HCT116 (cell line): ENCODE data around the gene WASL. TPM values are rescaled to one million over a fixed set of nuclear protein-coding genes. Genes with fewer than 3 reads are reported as not detected.

Experiments used
- ATAC-seq: fragments of 200-7000 bp; cut with Tn5 transposase; 2 replicates; pipeline ENCODE4 v1.9.1; 2020; ENCODE audit warnings: mild to moderate bottlenecking, moderate library complexity
- BruUV-seq: library from RNA; stranded (reverse); fragments of 400-500 nt; replicated peaks from 2 replicates; lab custom pipeline; 2021; lab: Mats Ljungman, UMichigan
- CTCF ChIA-PET: fragments of 300-600 bp; sonication (Branson Sonifier 250); formaldehyde crosslinking; loops from one replicate; lab custom pipeline; 2021; ENCODE audit warnings: antibody characterized with exemption; lab: Charles Lee
- POLR2A ChIA-PET: fragments of 300-600, 350-600 bp; sonication (Branson Sonifier 250); formaldehyde crosslinking; loops from one replicate; lab custom pipeline; 2021; ENCODE audit warnings: antibody characterized with exemption; lab: Charles Lee
- RAD21 ChIA-PET, 2 experiments: fragments of 300-600 bp; sonication (Branson Sonifier 250); formaldehyde crosslinking; loops; one replicate each; lab custom pipeline; 2023; ENCODE audit warnings: low total read pairs in 2 of 2; ENCODE audit not compliant: uncharacterized antibody in 2 of 2, unreplicated experiment in 2 of 2, low non-redundant PET in 1 of 2; lab: Charles Lee
- DNase-seq: peaks from one replicate; pipeline ENCODE4 v3.0.0-alpha.2; 2010; ENCODE audit warnings: low read depth, low spot score
- H2AFZ ChIP-seq: fragments of 200-600 bp; shearing (Covaris generic), sonication (generic); 2 replicates; pipeline ENCODE4 v1.6.1; 2017; ENCODE audit warnings: low read depth, mixed run types, mixed read lengths, antibody characterized with exemption, low read length; ENCODE audit not compliant: poor library complexity, severe bottlenecking
- H3K27ac ChIP-seq: 2 replicates; pipeline ENCODE4 v1.5.1; 2012; ENCODE audit warnings: low read depth, low read length
- H3K27me3 ChIP-seq: fragments of 200-600 bp; sonication (generic); 2 replicates; pipeline ENCODE4 v1.6.1; 2016; ENCODE audit warnings: mixed run types, low read length, mixed read lengths; ENCODE audit not compliant: insufficient read depth
- H3K36me3 ChIP-seq, 2 experiments: fragments of 200-500 bp in 1 of 2; fragments of 200-600 bp in 1 of 2; sonication (Bioruptor generic) in 1 of 2; sonication (generic) in 1 of 2; 2 replicates each; pipeline versions ENCODE4 v1.5.1 to v1.6.1; 2014 to 2016; ENCODE audit warnings: low read length in 2 of 2, inconsistent platforms in 1 of 2, mixed read lengths in 1 of 2, mixed run types in 1 of 2; ENCODE audit not compliant: insufficient read depth in 2 of 2, control insufficient read depth in 1 of 2
- H3K4me1 ChIP-seq, 2 experiments: fragments of 200-600 bp in 1 of 2; sonication (generic) in 1 of 2; 2 replicates each; pipeline versions ENCODE4 v1.5.1 to v1.6.1; 2012 to 2017; ENCODE audit warnings: low read length in 2 of 2, inconsistent platforms in 1 of 2, mild to moderate bottlenecking in 1 of 2, mixed read lengths in 1 of 2, mixed run types in 1 of 2, moderate library complexity in 1 of 2; ENCODE audit not compliant: insufficient read depth in 2 of 2, control insufficient read depth in 1 of 2
- H3K4me2 ChIP-seq: fragments of 200-600 bp; sonication (generic); 2 replicates; pipeline ENCODE4 v1.6.1; 2017; ENCODE audit warnings: mixed run types, low read length, mixed read lengths
- H3K4me3 ChIP-seq, 2 experiments: fragments of 200-600 bp in 1 of 2; sonication (generic) in 1 of 2; replicated peaks in 1 of 2; 2 replicates each; pipeline ENCODE4 v1.5.1; 2011 to 2016; ENCODE audit warnings: low read length in 2 of 2, control low read depth in 1 of 2, low read depth in 1 of 2, mild to moderate bottlenecking in 1 of 2, mixed read lengths in 1 of 2, mixed run types in 1 of 2
- H3K79me2 ChIP-seq: fragments of 200-600 bp; sonication (generic); 2 replicates; pipeline ENCODE4 v1.6.1; 2017; ENCODE audit warnings: mild to moderate bottlenecking, mixed run types, low read length, moderate library complexity, mixed read lengths; ENCODE audit not compliant: insufficient read depth
- H3K9ac ChIP-seq: fragments of 200-600 bp; sonication (generic); 2 replicates; pipeline ENCODE4 v1.6.1; 2016; ENCODE audit warnings: low read length, mixed read lengths
- H3K9me2 ChIP-seq: fragments of 200-600 bp; sonication (generic), shearing (Covaris generic); 2 replicates; pipeline ENCODE4 v1.6.1; 2017; ENCODE audit warnings: mixed run types, mild to moderate bottlenecking, moderate library complexity; ENCODE audit not compliant: insufficient read depth
- H3K9me3 ChIP-seq, 2 experiments: fragments of 200-500 bp in 1 of 2; fragments of 200-600 bp in 1 of 2; sonication (Bioruptor generic) in 1 of 2; sonication (generic) in 1 of 2; 2 replicates each; pipeline ENCODE4 v1.6.1; 2014 to 2017; ENCODE audit warnings: low read length in 2 of 2, mixed read lengths in 2 of 2, inconsistent platforms in 1 of 2, low read depth in 1 of 2, mild to moderate bottlenecking in 1 of 2, mixed run types in 1 of 2, moderate library complexity in 1 of 2; ENCODE audit not compliant: control insufficient read depth in 1 of 2, insufficient read depth in 1 of 2
- H4K20me1 ChIP-seq: fragments of 200-600 bp; sonication (generic), shearing (Covaris generic); 2 replicates; pipeline ENCODE4 v1.6.1; 2017; ENCODE audit warnings: mixed run types, mild to moderate bottlenecking, moderate library complexity; ENCODE audit not compliant: insufficient read depth
- CBX3 ChIP-seq: IDR thresholded peaks from 2 replicates; pipeline ENCODE4 v1.6.1; 2012; ENCODE audit warnings: low read depth
- CEBPB ChIP-seq: IDR thresholded peaks from 2 replicates; pipeline ENCODE4 v1.6.1; 2012; ENCODE audit warnings: low read depth
- EGR1 ChIP-seq: IDR thresholded peaks from 2 replicates; pipeline ENCODE4 v1.6.1; 2012; ENCODE audit warnings: low read depth
- ELF1 ChIP-seq: IDR thresholded peaks from 2 replicates; pipeline ENCODE4 v1.6.1; 2012; ENCODE audit warnings: low read depth, borderline replicate concordance
- EZH2 ChIP-seq: fragments of 200-600 bp; sonication (generic); IDR thresholded peaks from 2 replicates; pipeline ENCODE4 v1.6.1; 2017; ENCODE audit warnings: antibody characterized with exemption, mixed run types
- EZH2phosphoT487 ChIP-seq: fragments of 200-600 bp; IDR thresholded peaks from 2 replicates; pipeline ENCODE4 v1.6.1; 2018; ENCODE audit warnings: antibody characterized with exemption, borderline replicate concordance
- FOSL1 ChIP-seq: IDR thresholded peaks from 2 replicates; pipeline ENCODE4 v1.6.1; 2012; ENCODE audit warnings: low read depth
- JUND ChIP-seq: IDR thresholded peaks from 2 replicates; pipeline ENCODE4 v1.6.1; 2012
- POLR2A ChIP-seq: IDR thresholded peaks from 2 replicates; pipeline ENCODE4 v1.7.0; 2011; ENCODE audit warnings: borderline replicate concordance; ENCODE audit not compliant: insufficient read depth, insufficient read length; ENCODE audit errors: extremely low read depth
- POLR2AphosphoS5 ChIP-seq: IDR thresholded peaks from 2 replicates; pipeline ENCODE4 v1.6.1; 2011; ENCODE audit warnings: mild to moderate bottlenecking, low read depth, low read length, moderate library complexity
- RAD21 ChIP-seq: IDR thresholded peaks from 2 replicates; pipeline ENCODE4 v1.6.1; 2012; ENCODE audit warnings: low read depth, mild to moderate bottlenecking
- SIN3A ChIP-seq: IDR thresholded peaks from 2 replicates; pipeline ENCODE4 v1.6.1; 2012; ENCODE audit warnings: low read depth
- SP1 ChIP-seq: IDR thresholded peaks from 2 replicates; pipeline ENCODE4 v1.6.1; 2012; ENCODE audit warnings: low read depth
- SRF ChIP-seq: IDR thresholded peaks from 2 replicates; pipeline ENCODE4 v1.6.1; 2012; ENCODE audit warnings: low read depth
- TCF7L2 ChIP-seq: IDR thresholded peaks from 2 replicates; pipeline ENCODE4 v1.7.0; 2011; ENCODE audit warnings: borderline replicate concordance, inconsistent platforms; ENCODE audit not compliant: insufficient read depth, insufficient read length; ENCODE audit errors: extremely low read depth
- YY1 ChIP-seq: IDR thresholded peaks from 2 replicates; pipeline ENCODE4 v1.6.1; 2011; ENCODE audit warnings: low read length, low read depth, moderate library complexity, mild to moderate bottlenecking; ENCODE audit not compliant: insufficient replicate concordance; ENCODE audit errors: extremely low read depth
- ZNF274 ChIP-seq: fragments of 200-500 bp; sonication (Bioruptor generic); IDR thresholded peaks from 2 replicates; pipeline ENCODE4 v1.6.1; 2014; ENCODE audit warnings: mild to moderate bottlenecking, low read depth, low read length, inconsistent platforms
- intact Hi-C: fragments of 100-400 bp; cut with micrococcal nuclease; formaldehyde crosslinking; loops from 2 replicates; pipeline ENCODE4 v1.10.0; 2022
- total RNA-seq: library from RNA; stranded (reverse); gene quantifications from one replicate; pipeline ENCODE4 v1.2.1, GENCODE V29; 2021; ENCODE audit not compliant: unreplicated experiment
- TF ChIP-seq, protein P1 (sequence below): IDR thresholded peaks from 2 replicates; pipeline ENCODE4 v1.6.1; 2012
- TF ChIP-seq, protein P2 (sequence below): IDR thresholded peaks from 2 replicates; pipeline ENCODE4 v1.6.1; 2012; ENCODE audit warnings: low read depth
- TF ChIP-seq, protein P3 (sequence below), 3 experiments: fragments of 200-600 bp in 1 of 3; sonication (generic) in 1 of 3; IDR thresholded peaks in 2 of 3; conservative IDR thresholded peaks in 1 of 3; 2 replicates each; pipeline ENCODE4 v1.5.1; 2012 to 2017; ENCODE audit warnings: low read depth in 2 of 3, low read length in 2 of 3, antibody characterized with exemption in 1 of 3, borderline replicate concordance in 1 of 3, control low read depth in 1 of 3, mild to moderate bottlenecking in 1 of 3, mixed read lengths in 1 of 3, mixed run types in 1 of 3, moderate library complexity in 1 of 3; ENCODE audit not compliant: insufficient read depth in 1 of 3

Gene WASL
- total RNA-seq, 1 experiment from 2014 or later: 26.2 TPM

DNA sequence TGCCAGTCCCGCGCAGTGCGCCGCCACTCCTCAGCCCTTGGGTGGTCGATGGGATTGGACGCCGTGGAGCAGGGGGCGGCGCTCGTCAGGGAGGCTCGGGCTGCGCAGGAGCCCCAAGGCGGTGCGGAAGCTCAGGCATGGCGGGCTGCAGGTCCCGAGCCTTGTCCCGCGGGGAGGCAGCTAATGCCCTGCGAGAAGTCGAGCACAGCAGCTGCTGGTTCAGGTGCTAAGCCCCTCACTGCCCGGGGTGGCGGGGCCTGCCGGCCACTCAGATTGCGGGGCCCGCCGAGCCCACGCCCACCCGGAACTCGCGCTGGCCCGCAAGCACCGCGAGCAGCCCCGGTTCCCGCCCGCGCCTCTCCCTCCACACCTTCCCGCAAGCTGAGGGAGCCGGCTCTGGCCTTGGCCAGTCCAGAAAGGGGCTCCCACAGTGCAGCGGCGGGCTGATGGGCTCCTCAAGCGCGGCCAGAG lies 14.4 kb upstream of the WASL start:
- DNase-seq (no peak), ATAC-seq (no peak)
- Histone ChIP-seq H3K27me3 (no peaks in the 10 kb centered on the region), H3K9me3 (no peaks in the 10 kb centered on the region), H3K4me1 (no peaks in the 10 kb centered on the region), H2AFZ (no peak overlapping the region), H3K4me2 (no peak overlapping the region), H3K4me3 (no peak overlapping the region), H4K20me1 (no peaks in the 10 kb centered on the region), H3K9me2 (no peaks in the 10 kb centered on the region), H3K79me2 (no peaks in the 10 kb centered on the region), H3K9ac (no peak overlapping the region), H3K36me3 (no peaks in the 10 kb centered on the region), H3K27ac (no peak overlapping the region)
- ChIA-PET RAD21 (no interaction called here), POLR2A (no interaction called here), CTCF (no interaction called here)
- intact Hi-C loops: no loop called here
- BruUV-seq: no TSS peak
- TF ChIP-seq, protein P1, sequence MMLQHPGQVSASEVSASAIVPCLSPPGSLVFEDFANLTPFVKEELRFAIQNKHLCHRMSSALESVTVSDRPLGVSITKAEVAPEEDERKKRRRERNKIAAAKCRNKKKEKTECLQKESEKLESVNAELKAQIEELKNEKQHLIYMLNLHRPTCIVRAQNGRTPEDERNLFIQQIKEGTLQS: no peak
- TF ChIP-seq RAD21 (no peak), CBX3 (no peak), ELF1 (no peak), SIN3A (no peak), POLR2A (no peak), JUND (no peak), EGR1 (no peak), SP1 (no peak), TCF7L2 (no peak), SRF (no peak), EZH2 (no peak), YY1 (no peak), EZH2phosphoT487 (no peak), POLR2AphosphoS5 (no peak), CEBPB (no peak), ZNF274 (no peak), FOSL1 (no peak)
- TF ChIP-seq, protein P2, sequence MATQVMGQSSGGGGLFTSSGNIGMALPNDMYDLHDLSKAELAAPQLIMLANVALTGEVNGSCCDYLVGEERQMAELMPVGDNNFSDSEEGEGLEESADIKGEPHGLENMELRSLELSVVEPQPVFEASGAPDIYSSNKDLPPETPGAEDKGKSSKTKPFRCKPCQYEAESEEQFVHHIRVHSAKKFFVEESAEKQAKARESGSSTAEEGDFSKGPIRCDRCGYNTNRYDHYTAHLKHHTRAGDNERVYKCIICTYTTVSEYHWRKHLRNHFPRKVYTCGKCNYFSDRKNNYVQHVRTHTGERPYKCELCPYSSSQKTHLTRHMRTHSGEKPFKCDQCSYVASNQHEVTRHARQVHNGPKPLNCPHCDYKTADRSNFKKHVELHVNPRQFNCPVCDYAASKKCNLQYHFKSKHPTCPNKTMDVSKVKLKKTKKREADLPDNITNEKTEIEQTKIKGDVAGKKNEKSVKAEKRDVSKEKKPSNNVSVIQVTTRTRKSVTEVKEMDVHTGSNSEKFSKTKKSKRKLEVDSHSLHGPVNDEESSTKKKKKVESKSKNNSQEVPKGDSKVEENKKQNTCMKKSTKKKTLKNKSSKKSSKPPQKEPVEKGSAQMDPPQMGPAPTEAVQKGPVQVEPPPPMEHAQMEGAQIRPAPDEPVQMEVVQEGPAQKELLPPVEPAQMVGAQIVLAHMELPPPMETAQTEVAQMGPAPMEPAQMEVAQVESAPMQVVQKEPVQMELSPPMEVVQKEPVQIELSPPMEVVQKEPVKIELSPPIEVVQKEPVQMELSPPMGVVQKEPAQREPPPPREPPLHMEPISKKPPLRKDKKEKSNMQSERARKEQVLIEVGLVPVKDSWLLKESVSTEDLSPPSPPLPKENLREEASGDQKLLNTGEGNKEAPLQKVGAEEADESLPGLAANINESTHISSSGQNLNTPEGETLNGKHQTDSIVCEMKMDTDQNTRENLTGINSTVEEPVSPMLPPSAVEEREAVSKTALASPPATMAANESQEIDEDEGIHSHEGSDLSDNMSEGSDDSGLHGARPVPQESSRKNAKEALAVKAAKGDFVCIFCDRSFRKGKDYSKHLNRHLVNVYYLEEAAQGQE: no peak
- TF ChIP-seq, protein P3, sequence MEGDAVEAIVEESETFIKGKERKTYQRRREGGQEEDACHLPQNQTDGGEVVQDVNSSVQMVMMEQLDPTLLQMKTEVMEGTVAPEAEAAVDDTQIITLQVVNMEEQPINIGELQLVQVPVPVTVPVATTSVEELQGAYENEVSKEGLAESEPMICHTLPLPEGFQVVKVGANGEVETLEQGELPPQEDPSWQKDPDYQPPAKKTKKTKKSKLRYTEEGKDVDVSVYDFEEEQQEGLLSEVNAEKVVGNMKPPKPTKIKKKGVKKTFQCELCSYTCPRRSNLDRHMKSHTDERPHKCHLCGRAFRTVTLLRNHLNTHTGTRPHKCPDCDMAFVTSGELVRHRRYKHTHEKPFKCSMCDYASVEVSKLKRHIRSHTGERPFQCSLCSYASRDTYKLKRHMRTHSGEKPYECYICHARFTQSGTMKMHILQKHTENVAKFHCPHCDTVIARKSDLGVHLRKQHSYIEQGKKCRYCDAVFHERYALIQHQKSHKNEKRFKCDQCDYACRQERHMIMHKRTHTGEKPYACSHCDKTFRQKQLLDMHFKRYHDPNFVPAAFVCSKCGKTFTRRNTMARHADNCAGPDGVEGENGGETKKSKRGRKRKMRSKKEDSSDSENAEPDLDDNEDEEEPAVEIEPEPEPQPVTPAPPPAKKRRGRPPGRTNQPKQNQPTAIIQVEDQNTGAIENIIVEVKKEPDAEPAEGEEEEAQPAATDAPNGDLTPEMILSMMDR (IDR thresholded peaks at IDR 0.05 in 2 of 3, conservative IDR thresholded peaks at IDR 0.05 in 1 of 3; ENCODE audit: borderline replicate concordance in 1 of 3, insufficient read depth in 1 of 3, low read depth in 2 of 3, low read length in 2 of 3): no peak
- TF ChIP-seq, all 23 proteins: peak for 0
